ENCODE measurements around the gene MROH9.

Gene MROH9

DNA sequence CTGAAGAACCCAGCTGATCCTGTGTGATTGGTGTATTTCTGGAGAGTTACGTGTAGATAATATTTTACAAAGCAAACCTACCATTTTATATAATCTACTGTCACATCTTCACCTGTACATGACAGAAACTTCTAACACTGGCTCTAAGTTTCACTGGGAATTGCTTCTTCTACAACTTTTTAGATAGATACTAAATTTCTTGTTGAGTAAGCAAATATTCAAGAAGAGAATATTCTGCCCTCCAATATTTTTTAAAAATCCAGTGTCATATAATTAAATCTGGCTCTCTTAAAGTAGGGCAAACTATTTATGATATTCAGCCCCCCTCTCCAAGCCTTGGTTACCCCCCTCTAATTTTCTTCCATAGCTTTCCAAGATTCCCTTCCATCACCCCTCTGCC is 50.1 kb downstream of the MROH9 start:
- H2BK5ac ChIP-seq (ENCODE audit: low read depth, low read length, poor library complexity, severe bottlenecking): no peak overlapping the region
- H2BK120ac ChIP-seq (ENCODE audit: low read depth, low read length): no peak overlapping the region

DNA sequence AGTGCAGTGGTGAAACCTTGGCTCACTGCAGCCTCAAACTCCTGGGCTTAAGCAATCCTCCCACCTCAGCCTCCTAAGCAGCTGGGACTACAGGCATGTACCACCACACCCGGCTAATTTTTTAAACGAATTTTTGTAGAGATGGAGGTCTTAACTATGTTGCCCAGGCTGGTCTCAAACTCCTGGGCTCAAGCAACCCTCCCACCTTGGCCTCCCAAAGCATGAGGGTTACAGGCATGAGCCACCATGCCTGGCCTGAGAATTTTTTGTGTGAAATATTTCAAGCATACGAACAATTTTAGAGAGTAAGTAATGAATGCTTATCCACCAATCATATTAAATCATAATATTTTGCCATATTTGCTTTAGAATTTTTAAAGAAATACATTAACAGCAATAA is 51.6 kb downstream of the MROH9 start:
- no peak overlapping the region for H3K14ac ChIP-seq (ENCODE audit: low read length in 2 of 2)
- WGBS: no CpG with 5 or more reads among the region's 3 CpGs
- no peak overlapping the region for H4K91ac ChIP-seq (ENCODE audit: low read length)
- H3K4me2 ChIP-seq (ENCODE audit: low read length, poor library complexity, severe bottlenecking): no peak overlapping the region
- no peak overlapping the region for H4K8ac ChIP-seq (ENCODE audit: low read length)
- H3K4me3 ChIP-seq (ENCODE audit: insufficient read depth in 1 of 2, low read depth in 1 of 2, low read length in 2 of 2): no peak overlapping the region
- no peaks in the 10 kb centered on the region for H3K79me1 ChIP-seq (replicated peaks; ENCODE audit: low read length, poor library complexity, severe bottlenecking)
- no peaks in the 10 kb centered on the region for H3K36me3 ChIP-seq (ENCODE audit: control insufficient read depth in 1 of 2, insufficient read depth in 2 of 2, low read depth in 1 of 2, low read length in 2 of 2)
- H2BK120ac ChIP-seq (ENCODE audit: low read depth, low read length): no peak overlapping the region
- no peaks in the 10 kb centered on the region for H3K27me3 ChIP-seq (ENCODE audit: control insufficient read depth in 1 of 2, insufficient read depth in 1 of 2, low read length in 2 of 2)
- H3K18ac ChIP-seq (ENCODE audit: low read depth in 1 of 2, low read length in 2 of 2): no peak overlapping the region
- H2AFZ ChIP-seq (ENCODE audit: low read depth, low read length): no peak overlapping the region
- DNase-seq: no peak
- H3K23ac ChIP-seq (ENCODE audit: low read length in 2 of 2): no peak overlapping the region
- H2BK15ac ChIP-seq (ENCODE audit: low read depth, poor library complexity, severe bottlenecking): no peak overlapping the region
- no peaks in the 10 kb centered on the region for H3K4me1 ChIP-seq (ENCODE audit: control insufficient read depth, insufficient read depth, low read depth, low read length)
- H2AK5ac ChIP-seq (ENCODE audit: low read length, severe bottlenecking): no peak overlapping the region
- no peak overlapping the region for H3K9ac ChIP-seq (ENCODE audit: low read length)
- no peak overlapping the region for H2BK12ac ChIP-seq (ENCODE audit: low read length in 2 of 2)
- H3K27ac ChIP-seq (ENCODE audit: low read length, poor library complexity, severe bottlenecking): no peak overlapping the region
- no peaks in the 10 kb centered on the region for H3K9me3 ChIP-seq (ENCODE audit: control insufficient read depth, low read length)
- H2BK5ac ChIP-seq (ENCODE audit: low read depth, low read length, poor library complexity, severe bottlenecking): no peak overlapping the region
- no peak overlapping the region for H3K4ac ChIP-seq (ENCODE audit: low read depth in 1 of 2, low read length in 2 of 2)

More for the DNA sequence above, 50.1 kb downstream of the MROH9 start:
- H4K8ac ChIP-seq (ENCODE audit: low read length): no peak overlapping the region
- H2AK5ac ChIP-seq (ENCODE audit: low read length, severe bottlenecking): no peak overlapping the region
- no peaks in the 10 kb centered on the region for H3K79me1 ChIP-seq (replicated peaks; ENCODE audit: low read length, poor library complexity, severe bottlenecking)
- no peaks in the 10 kb centered on the region for H3K4me1 ChIP-seq (ENCODE audit: control insufficient read depth, insufficient read depth, low read depth, low read length)
- DNase-seq: no peak
- H2BK12ac ChIP-seq (ENCODE audit: low read length in 2 of 2): no peak overlapping the region
- no peak overlapping the region for H3K14ac ChIP-seq (ENCODE audit: low read length in 2 of 2)
- no peak overlapping the region for H2AFZ ChIP-seq (ENCODE audit: low read depth, low read length)
- H2BK15ac ChIP-seq (ENCODE audit: low read depth, poor library complexity, severe bottlenecking): no peak overlapping the region
- H3K9ac ChIP-seq (ENCODE audit: low read length): no peak overlapping the region
- H3K4me3 ChIP-seq (ENCODE audit: insufficient read depth in 1 of 2, low read depth in 1 of 2, low read length in 2 of 2): no peak overlapping the region
- no peak overlapping the region for H3K4me2 ChIP-seq (ENCODE audit: low read length, poor library complexity, severe bottlenecking)
- no peaks in the 10 kb centered on the region for H3K36me3 ChIP-seq (ENCODE audit: control insufficient read depth in 1 of 2, insufficient read depth in 2 of 2, low read depth in 1 of 2, low read length in 2 of 2)
- H3K9me3 ChIP-seq (ENCODE audit: control insufficient read depth, low read length): no peaks in the 10 kb centered on the region
- H3K27ac ChIP-seq (ENCODE audit: low read length, poor library complexity, severe bottlenecking): no peak overlapping the region
- no peak overlapping the region for H4K91ac ChIP-seq (ENCODE audit: low read length)
- H3K23ac ChIP-seq (ENCODE audit: low read length in 2 of 2): no peak overlapping the region
- no peaks in the 10 kb centered on the region for H3K27me3 ChIP-seq (ENCODE audit: control insufficient read depth in 1 of 2, insufficient read depth in 1 of 2, low read length in 2 of 2)
- H3K4ac ChIP-seq (ENCODE audit: low read depth in 1 of 2, low read length in 2 of 2): no peak overlapping the region
- WGBS: no CpG with 5 or more reads among the region's 1 CpG
- H3K18ac ChIP-seq (ENCODE audit: low read depth in 1 of 2, low read length in 2 of 2): no peak overlapping the region

DNA sequence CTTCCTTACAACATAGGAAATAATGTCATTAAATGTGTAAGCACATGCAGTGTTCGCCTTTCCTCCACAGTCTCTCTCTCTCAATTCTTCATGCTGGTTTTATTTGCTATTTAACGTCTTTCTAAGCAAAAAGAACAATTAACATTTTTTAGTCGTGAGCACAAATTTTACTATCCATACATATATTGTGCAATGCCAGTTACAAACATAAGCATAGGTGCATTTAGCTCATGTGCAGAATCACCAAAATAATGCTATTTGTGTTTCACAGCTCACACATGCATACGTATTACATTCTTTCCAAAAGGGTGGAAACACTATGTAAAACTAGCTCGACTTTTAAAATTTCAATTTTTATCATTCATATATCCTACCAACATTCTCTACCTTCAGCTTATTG is 52.1 kb downstream of the MROH9 start:
- Histone ChIP-seq H2BK15ac (ENCODE audit: low read depth, poor library complexity, severe bottlenecking) (no peak overlapping the region), H3K4me3 (ENCODE audit: insufficient read depth in 1 of 2, low read depth in 1 of 2, low read length in 2 of 2) (no peak overlapping the region), H2AK5ac (ENCODE audit: low read length, severe bottlenecking) (no peak overlapping the region), H4K8ac (ENCODE audit: low read length) (no peak overlapping the region), H3K9ac (ENCODE audit: low read length) (no peak overlapping the region), H2BK5ac (ENCODE audit: low read depth, low read length, poor library complexity, severe bottlenecking) (no peak overlapping the region), H3K79me1 (replicated peaks; ENCODE audit: low read length, poor library complexity, severe bottlenecking) (no peaks in the 10 kb centered on the region), H4K91ac (ENCODE audit: low read length) (no peak overlapping the region), H3K27me3 (ENCODE audit: control insufficient read depth in 1 of 2, insufficient read depth in 1 of 2, low read length in 2 of 2) (no peaks in the 10 kb centered on the region), H3K36me3 (ENCODE audit: control insufficient read depth in 1 of 2, insufficient read depth in 2 of 2, low read depth in 1 of 2, low read length in 2 of 2) (no peaks in the 10 kb centered on the region), H2BK120ac (ENCODE audit: low read depth, low read length) (no peak overlapping the region), H2BK12ac (ENCODE audit: low read length in 2 of 2) (no peak overlapping the region), H3K4me2 (ENCODE audit: low read length, poor library complexity, severe bottlenecking) (no peak overlapping the region), H2AFZ (ENCODE audit: low read depth, low read length) (no peak overlapping the region), H3K4ac (ENCODE audit: low read depth in 1 of 2, low read length in 2 of 2) (no peak overlapping the region), H3K18ac (ENCODE audit: low read depth in 1 of 2, low read length in 2 of 2) (no peak overlapping the region), H3K23ac (ENCODE audit: low read length in 2 of 2) (no peak overlapping the region), H3K4me1 (ENCODE audit: control insufficient read depth, insufficient read depth, low read depth, low read length) (no peaks in the 10 kb centered on the region), H3K9me3 (ENCODE audit: control insufficient read depth, low read length) (no peaks in the 10 kb centered on the region), H3K27ac (ENCODE audit: low read length, poor library complexity, severe bottlenecking) (no peak overlapping the region), H3K14ac (ENCODE audit: low read length in 2 of 2) (no peak overlapping the region)
- 85% methylated on average over 5 of the region's 5 CpGs for WGBS
- DNase-seq: no peak

DNA sequence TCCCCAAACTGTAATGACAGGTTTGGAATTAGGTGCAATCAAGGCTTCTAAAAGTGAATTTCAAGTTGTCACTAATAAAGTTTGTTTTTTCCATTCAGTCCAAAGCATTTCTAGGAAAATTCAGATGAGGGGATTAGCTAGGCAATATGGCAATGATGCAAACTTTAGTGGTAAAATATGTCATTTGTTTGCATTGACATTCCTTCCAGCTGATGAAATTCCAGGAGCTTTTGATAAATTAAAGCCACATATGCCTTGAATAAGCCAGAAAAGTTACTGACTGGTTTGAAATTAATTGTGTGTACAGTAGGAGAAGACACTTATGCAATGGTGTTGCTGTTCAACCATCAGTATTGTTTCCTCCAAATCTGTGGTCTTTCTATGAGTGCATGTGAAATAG is 57.8 kb downstream of the MROH9 start:
- H2AK5ac ChIP-seq (ENCODE audit: low read length, severe bottlenecking): no peak overlapping the region
- DNase-seq: no peak
- H3K4me2 ChIP-seq (ENCODE audit: low read length, poor library complexity, severe bottlenecking): no peak overlapping the region
- H2BK120ac ChIP-seq (ENCODE audit: low read depth, low read length): no peak overlapping the region
- no peak overlapping the region for H3K27ac ChIP-seq (ENCODE audit: low read length, poor library complexity, severe bottlenecking)
- H2BK12ac ChIP-seq (ENCODE audit: low read length in 2 of 2): no peak overlapping the region
- no peak overlapping the region for H2BK5ac ChIP-seq (ENCODE audit: low read depth, low read length, poor library complexity, severe bottlenecking)
- H3K23ac ChIP-seq (ENCODE audit: low read length in 2 of 2): no peak overlapping the region
- H3K18ac ChIP-seq (ENCODE audit: low read depth in 1 of 2, low read length in 2 of 2): no peak overlapping the region
- no peak overlapping the region for H3K4ac ChIP-seq (ENCODE audit: low read depth in 1 of 2, low read length in 2 of 2)
- H4K8ac ChIP-seq (ENCODE audit: low read length): no peak overlapping the region
- H3K14ac ChIP-seq (ENCODE audit: low read length in 2 of 2): no peak overlapping the region
- no peak overlapping the region for H4K91ac ChIP-seq (ENCODE audit: low read length)
- no peaks in the 10 kb centered on the region for H3K36me3 ChIP-seq (ENCODE audit: control insufficient read depth in 1 of 2, insufficient read depth in 2 of 2, low read depth in 1 of 2, low read length in 2 of 2)
- H2BK15ac ChIP-seq (ENCODE audit: low read depth, poor library complexity, severe bottlenecking): no peak overlapping the region
- H3K4me1 ChIP-seq (ENCODE audit: control insufficient read depth, insufficient read depth, low read depth, low read length): no peaks in the 10 kb centered on the region
- no peaks in the 10 kb centered on the region for H3K79me1 ChIP-seq (replicated peaks; ENCODE audit: low read length, poor library complexity, severe bottlenecking)
- no peak overlapping the region for H3K4me3 ChIP-seq (ENCODE audit: insufficient read depth in 1 of 2, low read depth in 1 of 2, low read length in 2 of 2)
- H3K9me3 ChIP-seq (ENCODE audit: control insufficient read depth, low read length): no peaks in the 10 kb centered on the region
- no peak overlapping the region for H3K9ac ChIP-seq (ENCODE audit: low read length)
- H2AFZ ChIP-seq (ENCODE audit: low read depth, low read length): no peak overlapping the region
- no peaks in the 10 kb centered on the region for H3K27me3 ChIP-seq (ENCODE audit: control insufficient read depth in 1 of 2, insufficient read depth in 1 of 2, low read length in 2 of 2)
